HEK293 (cell line): Measurements from ENCODE around the gene RNF138.

Experiments
- GLIS2 ChIP-seq: fragments of 450-650 bp; formaldehyde crosslinking; IDR thresholded peaks from 2 replicates; pipeline ENCODE4 v1.5.1; 2016; ENCODE audit warnings: missing biosample characterization, missing genetic modification characterization
- KLF8 ChIP-seq: fragments of 450-650 bp; formaldehyde crosslinking; IDR thresholded peaks from 2 replicates; pipeline ENCODE4 v1.5.1; 2016; ENCODE audit warnings: missing biosample characterization, missing genetic modification characterization
- KLF9 ChIP-seq: fragments of 450-650 bp; formaldehyde crosslinking; IDR thresholded peaks from 2 replicates; pipeline ENCODE4 v1.5.1; 2016; ENCODE audit warnings: missing biosample characterization, missing genetic modification characterization, low read depth
- MZF1 ChIP-seq: fragments of 450-650 bp; formaldehyde crosslinking; IDR thresholded peaks from 2 replicates; pipeline ENCODE4 v1.5.1; 2017; ENCODE audit warnings: missing biosample characterization, missing genetic modification characterization, borderline replicate concordance
- OSR2 ChIP-seq: fragments of 450-650 bp; formaldehyde crosslinking; IDR thresholded peaks from 2 replicates; pipeline ENCODE4 v1.5.1; 2016; ENCODE audit warnings: missing biosample characterization, missing genetic modification characterization
- PRDM4 ChIP-seq: fragments of 450-650 bp; formaldehyde crosslinking; IDR thresholded peaks from 2 replicates; pipeline ENCODE4 v1.5.1; 2017; ENCODE audit warnings: missing biosample characterization, missing genetic modification characterization
- WT1 ChIP-seq: fragments of 450-650 bp; formaldehyde crosslinking; IDR thresholded peaks from 2 replicates; pipeline ENCODE4 v1.5.1; 2016; ENCODE audit warnings: missing biosample characterization, missing genetic modification characterization
- YY1 ChIP-seq: fragments of 450-650 bp; formaldehyde crosslinking; IDR thresholded peaks from 2 replicates; pipeline ENCODE4 v1.5.1; 2018; ENCODE audit warnings: missing biosample characterization, missing genetic modification characterization
- YY2 ChIP-seq: fragments of 450-650 bp; formaldehyde crosslinking; IDR thresholded peaks from 2 replicates; pipeline ENCODE4 v1.5.1; 2016; ENCODE audit warnings: missing biosample characterization, missing genetic modification characterization
- ZBTB17 ChIP-seq: fragments of 450-650 bp; formaldehyde crosslinking; IDR thresholded peaks from 2 replicates; pipeline ENCODE4 v1.5.1; 2016; ENCODE audit warnings: missing biosample characterization, missing genetic modification characterization
- ZBTB7A ChIP-seq: fragments of 450-650 bp; formaldehyde crosslinking; IDR thresholded peaks from 2 replicates; pipeline ENCODE4 v1.5.1; 2016; ENCODE audit warnings: low read depth, missing biosample characterization, missing genetic modification characterization
- ZNF10 ChIP-seq: fragments of 450-650 bp; formaldehyde crosslinking; IDR thresholded peaks from 2 replicates; pipeline ENCODE4 v1.5.1; 2017; ENCODE audit warnings: missing biosample characterization, missing genetic modification characterization
- ZNF19 ChIP-seq: fragments of 450-650 bp; formaldehyde crosslinking; IDR thresholded peaks from 2 replicates; pipeline ENCODE4; 2016; ENCODE audit warnings: missing biosample characterization, missing genetic modification characterization, low read depth
- ZNF335 ChIP-seq: fragments of 450-650 bp; formaldehyde crosslinking; conservative IDR thresholded peaks from 2 replicates; pipeline ENCODE4 v1.5.1; 2016; ENCODE audit warnings: missing biosample characterization, missing genetic modification characterization
- ZNF561 ChIP-seq: fragments of 450-650 bp; IDR thresholded peaks from 2 replicates; pipeline ENCODE4 v1.5.1; 2018; ENCODE audit warnings: missing biosample characterization, missing genetic modification characterization, borderline replicate concordance
- ZNF600 ChIP-seq: fragments of 450-650 bp; formaldehyde crosslinking; IDR thresholded peaks from 2 replicates; pipeline ENCODE4 v1.5.1; 2016; ENCODE audit warnings: missing biosample characterization, missing genetic modification characterization
- ZNF610 ChIP-seq: fragments of 450-650 bp; formaldehyde crosslinking; IDR thresholded peaks from 2 replicates; pipeline ENCODE4 v1.5.1; 2016; ENCODE audit warnings: missing biosample characterization, missing genetic modification characterization, borderline replicate concordance
- ZNF629 ChIP-seq: fragments of 450-650 bp; formaldehyde crosslinking; IDR thresholded peaks from 2 replicates; pipeline ENCODE4 v1.5.1; 2017; ENCODE audit warnings: missing biosample characterization, missing genetic modification characterization
- ZNF843 ChIP-seq: fragments of 450-650 bp; formaldehyde crosslinking; IDR thresholded peaks from 2 replicates; pipeline ENCODE4 v1.5.1; 2016; ENCODE audit warnings: missing biosample characterization, missing genetic modification characterization
- ZXDB ChIP-seq: fragments of 450-650 bp; formaldehyde crosslinking; IDR thresholded peaks from 2 replicates; pipeline ENCODE4 v1.5.1; 2016; ENCODE audit warnings: missing biosample characterization, missing genetic modification characterization
- TF ChIP-seq, protein P1 (sequence below): fragments of 450-650 bp; formaldehyde crosslinking; optimal IDR thresholded peaks from 2 replicates; pipeline ENCODE3; 2016; ENCODE audit warnings: missing biosample characterization, mild to moderate bottlenecking, missing genetic modification characterization
- TF ChIP-seq, protein P2 (sequence below): fragments of 450-650 bp; formaldehyde crosslinking; IDR thresholded peaks from 2 replicates; pipeline ENCODE4 v1.5.1; 2016; ENCODE audit warnings: missing biosample characterization, missing genetic modification characterization
- TF ChIP-seq, protein P3 (sequence below): fragments of 450-650 bp; formaldehyde crosslinking; IDR thresholded peaks from 2 replicates; pipeline ENCODE4 v1.5.1; 2016; ENCODE audit warnings: missing biosample characterization, missing genetic modification characterization
- TF ChIP-seq, protein P4 (sequence below): fragments of 450-650 bp; formaldehyde crosslinking; IDR thresholded peaks from 2 replicates; pipeline ENCODE4 v1.5.1; 2016; ENCODE audit warnings: missing biosample characterization, missing genetic modification characterization
- TF ChIP-seq, protein P5 (sequence below): fragments of 450-650 bp; formaldehyde crosslinking; IDR thresholded peaks from 2 replicates; pipeline ENCODE4 v1.5.1; 2016; ENCODE audit warnings: missing biosample characterization, missing genetic modification characterization

Gene RNF138

DNA sequence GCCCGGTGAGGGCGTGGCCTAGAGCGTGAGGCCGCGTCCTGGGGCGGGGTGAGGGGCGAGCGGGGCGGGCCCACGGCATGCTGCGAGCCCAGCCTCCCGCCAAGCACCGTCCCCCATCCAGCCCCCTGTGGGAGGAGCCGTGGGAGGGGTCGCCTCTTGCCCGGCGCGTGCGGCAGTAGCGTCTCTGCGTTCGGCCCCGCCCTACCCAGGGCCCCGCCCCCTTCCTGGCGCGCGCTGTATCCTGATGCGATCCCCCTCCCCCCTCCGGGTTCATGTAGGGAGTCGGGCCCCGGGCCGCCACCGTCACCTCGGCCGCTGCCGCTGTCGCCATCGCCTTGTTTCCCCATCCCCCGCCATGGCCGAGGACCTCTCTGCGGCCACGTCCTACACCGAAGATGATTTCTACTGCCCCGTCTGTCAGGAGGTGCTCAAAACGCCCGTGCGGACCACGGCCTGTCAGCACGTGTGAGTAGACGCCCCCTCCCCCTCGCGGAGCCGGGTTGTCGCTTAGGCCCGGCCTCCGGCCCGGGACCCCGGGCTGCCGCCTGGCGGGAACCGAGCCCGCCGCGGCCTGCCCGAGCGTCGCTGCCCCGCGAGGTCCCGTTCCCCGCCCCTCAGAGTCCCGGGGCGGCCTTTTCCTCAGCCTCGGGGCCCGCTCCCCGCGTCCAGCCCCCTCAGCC, 888 bp downstream of the RNF138 start (continued):
- TF ChIP-seq, protein P1, sequence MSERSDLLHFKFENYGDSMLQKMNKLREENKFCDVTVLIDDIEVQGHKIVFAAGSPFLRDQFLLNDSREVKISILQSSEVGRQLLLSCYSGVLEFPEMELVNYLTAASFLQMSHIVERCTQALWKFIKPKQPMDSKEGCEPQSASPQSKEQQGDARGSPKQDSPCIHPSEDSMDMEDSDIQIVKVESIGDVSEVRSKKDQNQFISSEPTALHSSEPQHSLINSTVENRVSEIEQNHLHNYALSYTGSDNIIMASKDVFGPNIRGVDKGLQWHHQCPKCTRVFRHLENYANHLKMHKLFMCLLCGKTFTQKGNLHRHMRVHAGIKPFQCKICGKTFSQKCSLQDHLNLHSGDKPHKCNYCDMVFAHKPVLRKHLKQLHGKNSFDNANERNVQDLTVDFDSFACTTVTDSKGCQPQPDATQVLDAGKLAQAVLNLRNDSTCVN (tag by site-specific recombination) = peak; percentile 75
- TF ChIP-seq OSR2 (tag by site-specific recombination) (peak; percentile 45; the same call in 1 of the 2 replicates), ZNF843 (tag by site-specific recombination) (peak; percentile 62), ZNF629 (tag by site-specific recombination) (peak; percentile 12; the same call in 1 of the 2 replicates), ZNF610 (tag by site-specific recombination) (peak; percentile 37; the same call in 1 of the 2 replicates), KLF8 (peak; percentile 86; the same call in 1 of the 2 replicates), PRDM4 (tag by site-specific recombination) (peak; percentile 36; the same call in 1 of the 2 replicates), ZNF19 (no peak), ZNF335 (tag by site-specific recombination) (peak; percentile 88), ZNF600 (tag by site-specific recombination) (no peak), ZXDB (tag by site-specific recombination) (peak; percentile 62), ZNF10 (tag by site-specific recombination) (peak; percentile 41; the same call in 1 of the 2 replicates), KLF9 (peak; percentile 97), YY1 (tag by site-specific recombination) (peak; percentile 73; the same call in 1 of the 2 replicates), ZNF561 (tag by site-specific recombination) (no peak), WT1 (tag by site-specific recombination) (0 out of 2 replicates have a peak, but pooled peaks have one; percentile 15), ZBTB17 (no peak), GLIS2 (peak; percentile 98), YY2 (peak; percentile 79), MZF1 (tag by site-specific recombination) (peak; percentile 82), ZBTB7A (0 out of 2 replicates have a peak, but pooled peaks have one; percentile 54)
- TF ChIP-seq, protein P2, sequence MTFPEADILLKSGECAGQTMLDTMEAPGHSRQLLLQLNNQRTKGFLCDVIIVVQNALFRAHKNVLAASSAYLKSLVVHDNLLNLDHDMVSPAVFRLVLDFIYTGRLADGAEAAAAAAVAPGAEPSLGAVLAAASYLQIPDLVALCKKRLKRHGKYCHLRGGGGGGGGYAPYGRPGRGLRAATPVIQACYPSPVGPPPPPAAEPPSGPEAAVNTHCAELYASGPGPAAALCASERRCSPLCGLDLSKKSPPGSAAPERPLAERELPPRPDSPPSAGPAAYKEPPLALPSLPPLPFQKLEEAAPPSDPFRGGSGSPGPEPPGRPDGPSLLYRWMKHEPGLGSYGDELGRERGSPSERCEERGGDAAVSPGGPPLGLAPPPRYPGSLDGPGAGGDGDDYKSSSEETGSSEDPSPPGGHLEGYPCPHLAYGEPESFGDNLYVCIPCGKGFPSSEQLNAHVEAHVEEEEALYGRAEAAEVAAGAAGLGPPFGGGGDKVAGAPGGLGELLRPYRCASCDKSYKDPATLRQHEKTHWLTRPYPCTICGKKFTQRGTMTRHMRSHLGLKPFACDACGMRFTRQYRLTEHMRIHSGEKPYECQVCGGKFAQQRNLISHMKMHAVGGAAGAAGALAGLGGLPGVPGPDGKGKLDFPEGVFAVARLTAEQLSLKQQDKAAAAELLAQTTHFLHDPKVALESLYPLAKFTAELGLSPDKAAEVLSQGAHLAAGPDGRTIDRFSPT = no peak
- TF ChIP-seq, protein P3, sequence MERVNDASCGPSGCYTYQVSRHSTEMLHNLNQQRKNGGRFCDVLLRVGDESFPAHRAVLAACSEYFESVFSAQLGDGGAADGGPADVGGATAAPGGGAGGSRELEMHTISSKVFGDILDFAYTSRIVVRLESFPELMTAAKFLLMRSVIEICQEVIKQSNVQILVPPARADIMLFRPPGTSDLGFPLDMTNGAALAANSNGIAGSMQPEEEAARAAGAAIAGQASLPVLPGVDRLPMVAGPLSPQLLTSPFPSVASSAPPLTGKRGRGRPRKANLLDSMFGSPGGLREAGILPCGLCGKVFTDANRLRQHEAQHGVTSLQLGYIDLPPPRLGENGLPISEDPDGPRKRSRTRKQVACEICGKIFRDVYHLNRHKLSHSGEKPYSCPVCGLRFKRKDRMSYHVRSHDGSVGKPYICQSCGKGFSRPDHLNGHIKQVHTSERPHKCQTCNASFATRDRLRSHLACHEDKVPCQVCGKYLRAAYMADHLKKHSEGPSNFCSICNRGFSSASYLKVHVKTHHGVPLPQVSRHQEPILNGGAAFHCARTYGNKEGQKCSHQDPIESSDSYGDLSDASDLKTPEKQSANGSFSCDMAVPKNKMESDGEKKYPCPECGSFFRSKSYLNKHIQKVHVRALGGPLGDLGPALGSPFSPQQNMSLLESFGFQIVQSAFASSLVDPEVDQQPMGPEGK = peak; percentile 91
- TF ChIP-seq, protein P4, sequence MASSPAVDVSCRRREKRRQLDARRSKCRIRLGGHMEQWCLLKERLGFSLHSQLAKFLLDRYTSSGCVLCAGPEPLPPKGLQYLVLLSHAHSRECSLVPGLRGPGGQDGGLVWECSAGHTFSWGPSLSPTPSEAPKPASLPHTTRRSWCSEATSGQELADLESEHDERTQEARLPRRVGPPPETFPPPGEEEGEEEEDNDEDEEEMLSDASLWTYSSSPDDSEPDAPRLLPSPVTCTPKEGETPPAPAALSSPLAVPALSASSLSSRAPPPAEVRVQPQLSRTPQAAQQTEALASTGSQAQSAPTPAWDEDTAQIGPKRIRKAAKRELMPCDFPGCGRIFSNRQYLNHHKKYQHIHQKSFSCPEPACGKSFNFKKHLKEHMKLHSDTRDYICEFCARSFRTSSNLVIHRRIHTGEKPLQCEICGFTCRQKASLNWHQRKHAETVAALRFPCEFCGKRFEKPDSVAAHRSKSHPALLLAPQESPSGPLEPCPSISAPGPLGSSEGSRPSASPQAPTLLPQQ (tag by site-specific recombination) = no peak
- TF ChIP-seq, protein P5, sequence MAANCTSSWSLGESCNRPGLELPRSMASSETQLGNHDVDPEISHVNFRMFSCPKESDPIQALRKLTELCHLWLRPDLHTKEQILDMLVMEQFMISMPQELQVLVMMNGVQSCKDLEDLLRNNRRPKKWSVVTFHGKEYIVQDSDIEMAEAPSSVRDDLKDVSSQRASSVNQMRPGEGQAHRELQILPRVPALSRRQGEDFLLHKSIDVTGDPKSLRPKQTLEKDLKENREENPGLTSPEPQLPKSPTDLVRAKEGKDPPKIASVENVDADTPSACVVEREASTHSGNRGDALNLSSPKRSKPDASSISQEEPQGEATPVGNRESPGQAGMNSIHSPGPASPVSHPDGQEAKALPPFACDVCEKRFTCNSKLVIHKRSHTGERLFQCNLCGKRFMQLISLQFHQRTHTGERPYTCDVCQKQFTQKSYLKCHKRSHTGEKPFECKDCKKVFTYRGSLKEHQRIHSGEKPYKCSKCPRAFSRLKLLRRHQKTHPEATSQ (tag by site-specific recombination) = peak; percentile 58; the same call in 1 of the 2 replicates
